ENCODE measurements around the gene HOMER1.

DNA sequence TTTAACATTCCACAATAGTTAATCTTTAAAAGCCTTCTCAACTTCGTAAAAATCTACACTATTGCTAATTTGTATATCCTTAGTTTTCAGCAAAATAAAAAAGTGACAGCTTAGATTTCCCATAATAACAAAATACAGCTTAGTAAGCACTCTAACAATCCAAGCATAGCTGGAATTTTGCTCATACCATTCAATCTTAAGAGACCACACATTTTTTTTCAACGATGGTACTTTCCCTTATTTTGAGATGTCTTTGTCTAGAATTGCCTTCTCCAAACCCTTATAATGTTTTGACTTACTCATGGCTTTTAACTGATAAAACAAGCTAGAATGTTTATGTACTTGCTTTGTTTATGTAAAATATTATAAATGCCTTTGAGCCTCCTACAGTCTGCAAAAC is 65.6 kb downstream of the HOMER1 start:
- TF ChIP-seq, protein P1, sequence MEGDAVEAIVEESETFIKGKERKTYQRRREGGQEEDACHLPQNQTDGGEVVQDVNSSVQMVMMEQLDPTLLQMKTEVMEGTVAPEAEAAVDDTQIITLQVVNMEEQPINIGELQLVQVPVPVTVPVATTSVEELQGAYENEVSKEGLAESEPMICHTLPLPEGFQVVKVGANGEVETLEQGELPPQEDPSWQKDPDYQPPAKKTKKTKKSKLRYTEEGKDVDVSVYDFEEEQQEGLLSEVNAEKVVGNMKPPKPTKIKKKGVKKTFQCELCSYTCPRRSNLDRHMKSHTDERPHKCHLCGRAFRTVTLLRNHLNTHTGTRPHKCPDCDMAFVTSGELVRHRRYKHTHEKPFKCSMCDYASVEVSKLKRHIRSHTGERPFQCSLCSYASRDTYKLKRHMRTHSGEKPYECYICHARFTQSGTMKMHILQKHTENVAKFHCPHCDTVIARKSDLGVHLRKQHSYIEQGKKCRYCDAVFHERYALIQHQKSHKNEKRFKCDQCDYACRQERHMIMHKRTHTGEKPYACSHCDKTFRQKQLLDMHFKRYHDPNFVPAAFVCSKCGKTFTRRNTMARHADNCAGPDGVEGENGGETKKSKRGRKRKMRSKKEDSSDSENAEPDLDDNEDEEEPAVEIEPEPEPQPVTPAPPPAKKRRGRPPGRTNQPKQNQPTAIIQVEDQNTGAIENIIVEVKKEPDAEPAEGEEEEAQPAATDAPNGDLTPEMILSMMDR (conservative IDR thresholded peaks at IDR 0.05 in 1 of 2, IDR thresholded peaks at IDR 0.05 in 1 of 2; ENCODE audit: low read depth in 1 of 2, low read length in 2 of 2), result no peak
- no peak for TF ChIP-seq EZH2 (IDR thresholded peaks at IDR 0.05; ENCODE audit: low read length, missing control alignments)
